Liver (tissue), 9 donors: ENCODE measurements around the gene ITGB4. TPM values are rescaled to one million over a fixed set of nuclear protein-coding genes. Genes with fewer than 3 reads are reported as not detected.
A peak's percentile ranks its signal among the peaks of the same experiment; 100 is the strongest.

Source experiments
- DNase-seq: peaks from one replicate; pipeline ENCODE4 v3.0.0-alpha.2; 2017; ENCODE audit warnings: low spot score
- H3K27ac ChIP-seq, 2 donors: one replicate each; pipeline ENCODE4 v1.7.0; 2013; ENCODE audit warnings: inconsistent platforms in 2 of 2, low read length in 2 of 2, control low read depth in 1 of 2, low read depth in 1 of 2, mild to moderate bottlenecking in 1 of 2
- H3K27me3 ChIP-seq, 4 donors: one replicate each; pipeline versions ENCODE4 v1.6.1 to v1.7.0; 2013; ENCODE audit warnings: low read length in 3 of 4, inconsistent platforms in 1 of 4, mild to moderate bottlenecking in 1 of 4, moderate library complexity in 1 of 4; ENCODE audit not compliant: control insufficient read depth in 4 of 4, insufficient read depth in 4 of 4
- H3K36me3 ChIP-seq, 4 donors: one replicate each; pipeline versions ENCODE4 v1.6.1 to v1.7.0; 2013; ENCODE audit warnings: low read length in 3 of 4, mild to moderate bottlenecking in 3 of 4, low read depth in 1 of 4, moderate library complexity in 1 of 4; ENCODE audit not compliant: control insufficient read depth in 4 of 4, insufficient read depth in 3 of 4
- H3K4me1 ChIP-seq, 4 donors: one replicate each; pipeline versions ENCODE4 v1.6.1 to v1.7.0; 2013; ENCODE audit warnings: low read length in 3 of 4, mild to moderate bottlenecking in 3 of 4, moderate library complexity in 1 of 4; ENCODE audit not compliant: control insufficient read depth in 4 of 4, insufficient read depth in 4 of 4
- H3K4me3 ChIP-seq, 3 donors: one replicate each; pipeline versions ENCODE4 v1.6.1 to v1.7.0; 2013; ENCODE audit warnings: low read length in 3 of 3, control low read depth in 1 of 3, low read depth in 1 of 3, mild to moderate bottlenecking in 1 of 3
- H3K9ac ChIP-seq, 2 donors: one replicate each; pipeline ENCODE4 v1.7.0; 2013; ENCODE audit warnings: low read length in 2 of 2, mild to moderate bottlenecking in 2 of 2, moderate library complexity in 2 of 2, control low read depth in 1 of 2, low read depth in 1 of 2
- H3K9me3 ChIP-seq, 4 donors: one replicate each; pipeline versions ENCODE4 v1.6.1 to v1.7.0; 2013; ENCODE audit warnings: low read length in 3 of 4; ENCODE audit not compliant: control insufficient read depth in 4 of 4
- ATF3 ChIP-seq: IDR thresholded peaks from 2 replicates; pipeline ENCODE4 v1.6.1; 2016; ENCODE audit warnings: antibody characterized with exemption
- CTCF ChIP-seq: fragments of 150-350 bp; IDR thresholded peaks from 2 replicates; pipeline ENCODE4 v1.5.1; 2017; ENCODE audit warnings: improper control_type of control experiment, low read depth, low read length; ENCODE audit not compliant: missing input control
- EGR1 ChIP-seq, 2 donors: IDR thresholded peaks; 2 replicates each; pipeline ENCODE4 v1.6.1; 2016 to 2018; ENCODE audit warnings: antibody characterized with exemption in 2 of 2, low read depth in 2 of 2
- FOXA2 ChIP-seq: IDR thresholded peaks from 2 replicates; pipeline ENCODE4 v1.6.1; 2016; ENCODE audit warnings: antibody characterized with exemption
- GABPA ChIP-seq, 2 donors: IDR thresholded peaks in 1 of 2; conservative IDR thresholded peaks in 1 of 2; 2 replicates each; pipeline ENCODE4 v1.6.1; 2016; ENCODE audit warnings: antibody characterized with exemption in 2 of 2, mild to moderate bottlenecking in 1 of 2, moderate library complexity in 1 of 2
- HNF4A ChIP-seq, 2 donors: conservative IDR thresholded peaks; 2 replicates each; pipeline ENCODE4 v1.6.1; 2016; ENCODE audit warnings: antibody characterized with exemption in 2 of 2, mild to moderate bottlenecking in 2 of 2
- HNF4G ChIP-seq: IDR thresholded peaks from 2 replicates; pipeline ENCODE4 v1.6.1; 2016; ENCODE audit warnings: antibody characterized with exemption
- JUND ChIP-seq, 2 donors: IDR thresholded peaks; 2 replicates each; pipeline ENCODE4 v1.6.1; 2016; ENCODE audit warnings: antibody characterized with exemption in 2 of 2
- MAX ChIP-seq: IDR thresholded peaks from 2 replicates; pipeline ENCODE4 v1.6.1; 2016; ENCODE audit warnings: antibody characterized with exemption
- NR2F2 ChIP-seq: IDR thresholded peaks from 2 replicates; pipeline ENCODE4 v1.6.1; 2016; ENCODE audit warnings: antibody characterized with exemption
- RAD21 ChIP-seq, 2 donors: IDR thresholded peaks; 2 replicates each; pipeline ENCODE4 v1.6.1; 2016; ENCODE audit warnings: antibody characterized with exemption in 2 of 2, mild to moderate bottlenecking in 2 of 2
- RXRA ChIP-seq, 2 donors: IDR thresholded peaks; 2 replicates each; pipeline ENCODE4 v1.6.1; 2017 to 2018; ENCODE audit warnings: antibody characterized with exemption in 2 of 2, mild to moderate bottlenecking in 1 of 2
- SP1 ChIP-seq: IDR thresholded peaks from 2 replicates; pipeline ENCODE4 v1.6.1; 2018; ENCODE audit warnings: antibody characterized with exemption, mild to moderate bottlenecking
- TAF1 ChIP-seq: conservative IDR thresholded peaks from 2 replicates; pipeline ENCODE4 v1.6.1; 2016; ENCODE audit warnings: antibody characterized with exemption, mild to moderate bottlenecking
- YY1 ChIP-seq: IDR thresholded peaks from 2 replicates; pipeline ENCODE4 v1.6.1; 2016; ENCODE audit warnings: antibody characterized with exemption, mild to moderate bottlenecking
- ZBTB33 ChIP-seq: IDR thresholded peaks from 2 replicates; pipeline ENCODE4 v1.6.1; 2016; ENCODE audit warnings: antibody characterized with exemption
- WGBS: extraction: QIAGEN DNeasy Blood & Tissue Kit; methylation state at CpG from one replicate; pipeline ENCODE4 v1.1.7; 2013; 5-methylcytosine and 5-hydroxymethylcytosine counted together
- polyA plus RNA-seq, 2 donors: library from polyadenylated mRNA; stranded (reverse) in 1 of 2; unstranded in 1 of 2; fragments of 200-250 nt in 1 of 2; fragments of >200 nt in 1 of 2; fragmentation: Nextera tagmentation in 1 of 2; extraction: Ambion mirVana in 1 of 2; gene quantifications; one replicate each; pipeline versions ENCODE4 v1.2.1 to v1.2.3, GENCODE V29; 2013 to 2015
- total RNA-seq, 2 donors: library from RNA; depleted of rRNA; stranded (reverse); fragments of >200 nt; gene quantifications; one replicate each; pipeline ENCODE4 v1.2.3, GENCODE V29; 2014
- donor health status: healthy.
- donor health status: healthy.
- donor health status: healthy.
- donor health status: healthy.
- donor health status: healthy.

Gene ITGB4
- total and polyA plus RNA-seq, 4 donors, result 0.42 to 1.4 (median 1.3) TPM

GRCh38 chr17:75738218-75738802, 17.1 kb downstream of the ITGB4 start:
- H3K9ac ChIP-seq, result no peak overlapping the region
- peaks cover 2 to 8% (median 7%) of the 10 kb centered on the region in 4 donors for H3K4me1 ChIP-seq
- no peaks in the 10 kb centered on the region for H3K27me3 ChIP-seq
- no peaks in the 10 kb centered on the region for H3K9me3 ChIP-seq
- H3K4me3 ChIP-seq, result no peak overlapping the region
- 57% methylated on average over 14 of the region's 14 CpGs for WGBS
- no peaks in the 10 kb centered on the region for H3K36me3 ChIP-seq
- no peak for DNase-seq
- H3K27ac ChIP-seq, result no peak overlapping the region
- no peak for TF ChIP-seq GABPA (IDR thresholded peaks at IDR 0.05 in 1 of 2, conservative IDR thresholded peaks at IDR 0.05 in 1 of 2)
- TF ChIP-seq SP1, result peak; percentile 63
- TF ChIP-seq TAF1, result no peak
- peak; percentile 56 to 57 for TF ChIP-seq HNF4A (conservative IDR thresholded peaks at IDR 0.05)
- TF ChIP-seq MAX, result no peak
- TF ChIP-seq CTCF, result no peak
- peak; percentile 60 for TF ChIP-seq ATF3
- TF ChIP-seq JUND (IDR thresholded peaks at IDR 0.05), result no peak
- peak; percentile 77 to 78 for TF ChIP-seq RXRA (IDR thresholded peaks at IDR 0.05)
- TF ChIP-seq YY1, result no peak

GRCh38 chr17:75739174-75739573, 17.9 kb downstream of the ITGB4 start:
- Histone ChIP-seq H3K4me1 (peaks cover 2 to 8% (median 7%) of the 10 kb centered on the region in 4 donors), H3K27ac (no peak overlapping the region)

More at GRCh38 chr17:75739174-75739573, 17.9 kb downstream of the ITGB4 start:
- TF ChIP-seq ATF3, result no peak
- TF ChIP-seq MAX, result no peak
- TF ChIP-seq RXRA (IDR thresholded peaks at IDR 0.05), result no peak
- TF ChIP-seq TAF1, result no peak
- TF ChIP-seq RAD21 (IDR thresholded peaks at IDR 0.05), result no peak
- no peak for TF ChIP-seq EGR1 (IDR thresholded peaks at IDR 0.05; ENCODE audit: low read depth in 2 of 2)
- TF ChIP-seq FOXA2, result no peak
- TF ChIP-seq HNF4A (conservative IDR thresholded peaks at IDR 0.05), result no peak
- no peak for TF ChIP-seq NR2F2
- no peak for TF ChIP-seq ZBTB33
- no peak for TF ChIP-seq CTCF
- no peak for TF ChIP-seq HNF4G
- H3K9ac ChIP-seq, result no peak overlapping the region
- H3K4me3 ChIP-seq, result no peak overlapping the region
- H3K27me3 ChIP-seq, result no peaks in the 10 kb centered on the region
- 97% methylated on average over 7 of the region's 7 CpGs for WGBS
- DNase-seq, result no peak
- no peaks in the 10 kb centered on the region for H3K9me3 ChIP-seq
- no peaks in the 10 kb centered on the region for H3K36me3 ChIP-seq
